ENCODE data around the gene ARFGEF3. TPM values are rescaled to one million over a fixed set of nuclear protein-coding genes. Genes with fewer than 3 reads are reported as not detected.

ARFGEF3 gene
- total RNA-seq, 2 donors from 2014 or later, result 1.7 to 3.7 TPM

DNA sequence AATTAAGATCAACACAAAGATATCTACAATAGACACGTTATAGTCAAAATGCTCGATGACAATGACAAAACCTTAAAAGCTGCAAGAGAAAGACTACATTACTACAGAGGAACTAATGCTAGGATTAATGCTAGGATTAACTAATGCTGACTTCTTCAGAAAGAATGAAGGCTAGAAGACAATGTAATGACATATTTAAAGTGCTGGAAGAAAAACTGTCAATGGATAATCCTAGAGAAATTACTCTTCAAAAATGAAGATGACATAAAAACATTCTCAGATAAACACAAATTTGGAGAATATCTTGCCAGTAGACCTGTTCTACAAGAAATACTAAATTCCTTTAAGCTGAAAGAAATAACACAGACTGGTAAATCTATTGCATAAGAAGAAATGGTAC is 140.8 kb downstream of the ARFGEF3 start:
- no peak for DNase-seq (ENCODE audit: low spot score)
- Histone ChIP-seq H3K4me1 (peaks cover 0 to 1% of the 10 kb centered on the region in 2 donors), H3K27ac (no peak overlapping the region), H3K9me3 (no peaks in the 10 kb centered on the region), H3K27me3 (no peaks in the 10 kb centered on the region), H3K36me3 (no peaks in the 10 kb centered on the region), H3K4me3 (no peak overlapping the region)
- TF ChIP-seq, protein P1, sequence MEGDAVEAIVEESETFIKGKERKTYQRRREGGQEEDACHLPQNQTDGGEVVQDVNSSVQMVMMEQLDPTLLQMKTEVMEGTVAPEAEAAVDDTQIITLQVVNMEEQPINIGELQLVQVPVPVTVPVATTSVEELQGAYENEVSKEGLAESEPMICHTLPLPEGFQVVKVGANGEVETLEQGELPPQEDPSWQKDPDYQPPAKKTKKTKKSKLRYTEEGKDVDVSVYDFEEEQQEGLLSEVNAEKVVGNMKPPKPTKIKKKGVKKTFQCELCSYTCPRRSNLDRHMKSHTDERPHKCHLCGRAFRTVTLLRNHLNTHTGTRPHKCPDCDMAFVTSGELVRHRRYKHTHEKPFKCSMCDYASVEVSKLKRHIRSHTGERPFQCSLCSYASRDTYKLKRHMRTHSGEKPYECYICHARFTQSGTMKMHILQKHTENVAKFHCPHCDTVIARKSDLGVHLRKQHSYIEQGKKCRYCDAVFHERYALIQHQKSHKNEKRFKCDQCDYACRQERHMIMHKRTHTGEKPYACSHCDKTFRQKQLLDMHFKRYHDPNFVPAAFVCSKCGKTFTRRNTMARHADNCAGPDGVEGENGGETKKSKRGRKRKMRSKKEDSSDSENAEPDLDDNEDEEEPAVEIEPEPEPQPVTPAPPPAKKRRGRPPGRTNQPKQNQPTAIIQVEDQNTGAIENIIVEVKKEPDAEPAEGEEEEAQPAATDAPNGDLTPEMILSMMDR (IDR thresholded peaks at IDR 0.05), result no peak

DNA sequence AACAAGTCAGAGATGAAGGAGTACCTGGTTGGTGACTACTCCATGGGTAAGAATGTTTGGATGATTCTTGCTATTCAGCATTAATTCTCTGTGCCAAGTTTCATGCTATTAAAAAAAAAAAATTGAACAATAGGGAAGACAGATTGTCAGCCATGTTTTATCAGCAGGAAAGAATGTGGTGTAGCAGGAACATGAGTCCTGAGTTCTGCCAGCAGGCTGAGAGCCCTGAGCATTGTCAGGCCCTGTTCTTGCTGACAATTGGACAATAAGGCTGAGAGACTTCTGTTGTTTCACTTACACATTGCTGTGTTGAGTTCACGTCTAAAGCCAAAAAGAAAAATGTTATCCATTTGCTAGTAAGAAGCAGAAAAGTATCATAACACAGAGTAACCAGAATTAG is 145.6 kb downstream of the ARFGEF3 start:
- no peak overlapping the region for H3K27ac ChIP-seq
- DNase-seq (ENCODE audit: low spot score), result no peak
- no peaks in the 10 kb centered on the region for H3K27me3 ChIP-seq
- no peaks in the 10 kb centered on the region for H3K36me3 ChIP-seq
- peaks cover 0 to 10% of the 10 kb centered on the region in 2 donors for H3K4me1 ChIP-seq
- TF ChIP-seq, protein P1 (IDR thresholded peaks at IDR 0.05), result no peak
- no peaks in the 10 kb centered on the region for H3K9me3 ChIP-seq
- H3K4me3 ChIP-seq, result no peak overlapping the region

DNA sequence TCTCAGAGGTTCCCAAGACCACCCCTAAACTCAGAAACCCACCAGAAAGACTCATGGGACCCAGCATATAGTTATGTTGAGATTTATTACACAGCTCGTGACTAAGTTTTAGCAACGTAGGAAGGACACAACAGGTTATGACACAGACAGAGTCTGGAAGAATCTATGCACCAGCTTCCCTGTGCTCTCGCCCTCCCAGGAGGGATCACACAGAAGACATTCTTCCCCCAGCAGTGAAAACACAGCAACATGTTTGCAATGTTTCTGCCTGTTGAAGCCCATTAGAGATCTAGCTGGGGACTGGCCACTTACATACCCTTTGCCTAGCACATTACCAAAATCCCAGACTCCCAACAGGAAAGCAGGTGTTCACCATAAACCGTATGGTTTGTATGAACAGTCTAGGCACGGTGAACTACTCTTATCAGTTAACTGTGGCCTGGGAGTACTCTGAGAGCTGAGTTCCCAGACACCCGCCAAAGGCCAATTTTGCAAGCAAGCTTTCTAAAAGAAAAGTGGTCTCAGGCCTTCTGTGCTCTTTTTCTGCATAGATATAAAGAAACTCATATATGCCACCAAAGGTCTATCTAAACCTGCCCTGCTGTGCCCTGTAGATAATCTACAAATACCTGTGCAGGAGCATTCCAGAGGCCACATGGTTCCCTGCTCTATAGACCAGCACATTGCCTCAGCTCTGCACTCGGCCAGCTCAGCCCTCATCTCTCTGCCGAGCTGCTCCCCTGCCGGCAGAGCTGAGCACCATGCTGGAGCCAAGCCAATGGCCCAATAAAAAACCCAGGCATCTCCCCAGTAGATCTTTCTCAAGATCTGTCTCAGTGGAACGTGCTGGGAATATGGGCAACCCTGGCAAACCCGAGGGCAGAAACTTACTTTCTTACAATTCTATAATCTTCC is 146.3 kb downstream of the ARFGEF3 start:
- TF ChIP-seq, protein P1 (IDR thresholded peaks at IDR 0.05), result no peak
- Histone ChIP-seq H3K4me1 (peaks cover 0 to 10% of the 10 kb centered on the region in 2 donors), H3K27me3 (no peaks in the 10 kb centered on the region), H3K9me3 (no peaks in the 10 kb centered on the region), H3K36me3 (no peaks in the 10 kb centered on the region), H3K4me3 (no peak overlapping the region), H3K27ac (no peak overlapping the region)
- DNase-seq (ENCODE audit: low spot score), result no peak

DNA sequence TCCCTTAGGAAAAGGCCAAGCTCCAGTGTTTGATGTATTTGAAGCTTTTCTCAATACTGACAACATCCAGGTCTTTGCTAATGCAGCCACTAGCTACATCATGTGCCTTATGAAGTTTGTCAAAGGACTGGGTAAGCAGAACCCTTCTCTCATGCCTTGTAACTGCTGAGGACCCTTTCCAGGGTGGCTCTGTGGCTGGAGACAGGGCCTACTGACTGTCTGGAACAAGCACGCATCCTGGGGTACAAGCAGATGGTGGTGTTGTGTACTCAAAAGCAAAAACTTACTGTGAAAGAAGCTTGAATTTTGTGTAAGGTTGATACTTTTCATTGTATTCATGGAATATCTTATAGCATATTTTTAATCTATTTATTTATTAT is 147.0 kb downstream of the ARFGEF3 start:
- H3K9me3 ChIP-seq, result no peaks in the 10 kb centered on the region
- H3K4me3 ChIP-seq, result no peak overlapping the region
- peaks cover 0 to 10% of the 10 kb centered on the region in 2 donors for H3K4me1 ChIP-seq
- TF ChIP-seq, protein P1 (IDR thresholded peaks at IDR 0.05), result no peak
- H3K36me3 ChIP-seq, result no peaks in the 10 kb centered on the region
- no peaks in the 10 kb centered on the region for H3K27me3 ChIP-seq
- H3K27ac ChIP-seq, result no peak overlapping the region
- no peak for DNase-seq (ENCODE audit: low spot score)

DNA sequence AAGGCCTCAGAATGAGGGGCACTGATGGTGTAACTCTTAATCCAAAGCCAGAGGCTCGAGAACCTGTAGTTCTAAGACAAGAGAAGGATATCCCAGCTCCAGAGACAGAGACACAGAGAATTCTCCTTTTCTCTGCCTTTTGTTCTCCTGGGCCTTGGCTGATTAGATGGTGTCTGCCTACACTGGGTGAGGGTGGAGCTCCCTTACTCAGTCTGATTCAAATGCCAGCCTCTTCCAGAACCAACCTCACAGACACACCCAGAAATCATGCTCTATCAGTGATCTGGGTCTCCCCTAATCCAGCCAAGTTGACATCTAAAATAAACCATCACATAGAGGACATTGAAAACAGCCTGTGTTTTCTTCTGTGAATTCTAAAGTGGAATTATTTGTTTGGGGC is 148.0 kb downstream of the ARFGEF3 start:
- Histone ChIP-seq H3K4me1 (peaks cover 0 to 10% of the 10 kb centered on the region in 2 donors), H3K27ac (no peak overlapping the region), H3K4me3 (no peak overlapping the region), H3K27me3 (no peaks in the 10 kb centered on the region), H3K9me3 (no peaks in the 10 kb centered on the region), H3K36me3 (no peaks in the 10 kb centered on the region)
- TF ChIP-seq, protein P1 (IDR thresholded peaks at IDR 0.05), result no peak
- DNase-seq (ENCODE audit: low spot score), result no peak

All from right atrium auricular region (tissue), 2 donors.